Right lobe of liver (tissue), 6 donors: Measurements from ENCODE around the gene IL24. TPM values are rescaled to one million over a fixed set of nuclear protein-coding genes. Genes with fewer than 3 reads are reported as not detected.

Source experiments
- ATAC-seq, 4 donors: fragments of 200-7000 bp; cut with Tn5 transposase; one replicate each; pipeline ENCODE4 v1.9.1; 2020; ENCODE audit warnings: mild to moderate bottlenecking in 4 of 4, moderate library complexity in 4 of 4
- DNase-seq, 3 donors: peaks; one replicate each; pipeline ENCODE4 v3.0.0-alpha.2; 2020
- H3K27ac ChIP-seq, 3 donors: fragments of 200-600 bp; one replicate each; pipeline ENCODE4 v1.8.0; 2022
- H3K27me3 ChIP-seq, 2 donors: fragments of 200-600 bp; one replicate each; pipeline ENCODE4 v1.8.0; 2022
- H3K36me3 ChIP-seq, 4 donors: fragments of 200-600 bp; sonication (generic) in 1 of 4; one replicate each; pipeline versions ENCODE4 v1.5.1 to v1.8.0; 2017 to 2022; ENCODE audit warnings: control low read depth in 1 of 4
- H3K4me1 ChIP-seq, 4 donors: fragments of 200-600 bp; sonication (generic) in 1 of 4; one replicate each; pipeline versions ENCODE4 v1.5.1 to v1.8.0; 2017 to 2022; ENCODE audit warnings: control low read depth in 1 of 4
- H3K4me3 ChIP-seq, 3 donors: fragments of 200-600 bp; one replicate each; pipeline ENCODE4 v1.8.0; 2022
- H3K9me3 ChIP-seq, 4 donors: fragments of 200-600 bp; sonication (generic) in 1 of 4; one replicate each; pipeline versions ENCODE4 v1.5.1 to v1.8.0; 2017 to 2022; ENCODE audit warnings: control low read depth in 1 of 4
- POLR2A ChIP-seq: fragments of 450-650 bp; IDR thresholded peaks from one replicate; pipeline ENCODE4 v1.6.1; 2017; ENCODE audit warnings: antibody characterized with exemption, mild to moderate bottlenecking
- WGBS: methylation state at CpG from one replicate; pipeline ENCODE4 v1.1.6; 2018; ENCODE audit warnings: low coverage, low lambda C conversion rate; ENCODE audit not compliant: insufficient coverage; ENCODE audit errors: missing lambda C conversion rate; 5-methylcytosine and 5-hydroxymethylcytosine counted together
- intact Hi-C, 2 donors: fragments of 100-400 bp; cut with DNase I; formaldehyde crosslinking; loops; one replicate each; pipeline versions ENCODE4 v1.11.2 to v1.14.1; 2022
- total RNA-seq, 6 experiments: library from RNA; depleted of rRNA in 2 of 6; stranded (reverse); fragments of >200 nt in 2 of 6; fragmentation: NEBNext Ultra II Directional in 3 of 6; extraction: Animal tissue kit (Norgen Biotek cat#: 25700) in 3 of 6; gene quantifications; one replicate each; pipeline versions ENCODE4 v1.1.0 to v1.2.4, GENCODE V29; 2016 to 2023
- TF ChIP-seq, protein P1 (sequence below), 4 donors: fragments of 200-600 bp in 3 of 4; fragments of 450-650 bp in 1 of 4; IDR thresholded peaks; one replicate each; pipeline versions ENCODE4 v1.5.1 to v1.8.0; 2016 to 2022; ENCODE audit warnings: antibody characterized with exemption in 4 of 4, mild to moderate bottlenecking in 2 of 4
- donor health status: DM: no; HTN: yes; CAD: no.
- donor health status: DM: no; HTN: no; CAD: no.
- donor health status: DM: no; HTN: no; CAD: no.
- donor health status: DM: no; HTN: yes; CAD: no.
- donor health status: DM: no; HTN: yes; CAD: no.

The IL24 gene
- total RNA-seq, 6 experiments from 2014 or later: not detected

DNA sequence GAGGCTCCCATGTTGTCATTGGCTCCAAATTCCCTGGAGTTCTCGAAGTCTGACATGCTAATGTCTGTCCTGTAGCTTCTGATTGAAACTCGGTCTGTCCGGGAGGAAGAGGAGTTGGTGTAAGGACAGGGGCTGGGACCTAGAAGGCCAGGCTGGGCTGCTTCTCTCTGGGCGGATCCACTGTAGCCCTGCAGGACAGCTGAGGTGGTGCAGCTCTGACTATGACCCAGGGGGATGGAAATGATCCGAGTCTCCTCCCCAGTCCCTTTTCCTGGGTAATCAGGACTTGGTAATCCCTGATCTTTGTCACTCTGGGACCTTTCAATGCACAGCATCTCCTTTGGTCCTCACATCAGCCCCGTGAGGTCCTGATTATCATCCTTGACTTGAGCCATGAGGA, 34.5 kb downstream of the IL24 start:
- intact Hi-C loops: no loop called here
- H3K9me3 ChIP-seq: no peaks in the 10 kb centered on the region
- DNase-seq (no peak), ATAC-seq (no peak)
- no peak overlapping the region for H3K4me3 ChIP-seq
- WGBS: 80% methylated on average over 1 of the region's 6 CpGs
- no peak for TF ChIP-seq POLR2A
- TF ChIP-seq, protein P1, sequence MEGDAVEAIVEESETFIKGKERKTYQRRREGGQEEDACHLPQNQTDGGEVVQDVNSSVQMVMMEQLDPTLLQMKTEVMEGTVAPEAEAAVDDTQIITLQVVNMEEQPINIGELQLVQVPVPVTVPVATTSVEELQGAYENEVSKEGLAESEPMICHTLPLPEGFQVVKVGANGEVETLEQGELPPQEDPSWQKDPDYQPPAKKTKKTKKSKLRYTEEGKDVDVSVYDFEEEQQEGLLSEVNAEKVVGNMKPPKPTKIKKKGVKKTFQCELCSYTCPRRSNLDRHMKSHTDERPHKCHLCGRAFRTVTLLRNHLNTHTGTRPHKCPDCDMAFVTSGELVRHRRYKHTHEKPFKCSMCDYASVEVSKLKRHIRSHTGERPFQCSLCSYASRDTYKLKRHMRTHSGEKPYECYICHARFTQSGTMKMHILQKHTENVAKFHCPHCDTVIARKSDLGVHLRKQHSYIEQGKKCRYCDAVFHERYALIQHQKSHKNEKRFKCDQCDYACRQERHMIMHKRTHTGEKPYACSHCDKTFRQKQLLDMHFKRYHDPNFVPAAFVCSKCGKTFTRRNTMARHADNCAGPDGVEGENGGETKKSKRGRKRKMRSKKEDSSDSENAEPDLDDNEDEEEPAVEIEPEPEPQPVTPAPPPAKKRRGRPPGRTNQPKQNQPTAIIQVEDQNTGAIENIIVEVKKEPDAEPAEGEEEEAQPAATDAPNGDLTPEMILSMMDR (IDR thresholded peaks at IDR 0.05): no peak
- H3K27ac ChIP-seq: no peak overlapping the region
- peaks cover 0 to under 1% (median 0%) of the 10 kb centered on the region in 4 donors for H3K4me1 ChIP-seq
- H3K36me3 ChIP-seq: no peaks in the 10 kb centered on the region
- H3K27me3 ChIP-seq: no peaks in the 10 kb centered on the region

DNA sequence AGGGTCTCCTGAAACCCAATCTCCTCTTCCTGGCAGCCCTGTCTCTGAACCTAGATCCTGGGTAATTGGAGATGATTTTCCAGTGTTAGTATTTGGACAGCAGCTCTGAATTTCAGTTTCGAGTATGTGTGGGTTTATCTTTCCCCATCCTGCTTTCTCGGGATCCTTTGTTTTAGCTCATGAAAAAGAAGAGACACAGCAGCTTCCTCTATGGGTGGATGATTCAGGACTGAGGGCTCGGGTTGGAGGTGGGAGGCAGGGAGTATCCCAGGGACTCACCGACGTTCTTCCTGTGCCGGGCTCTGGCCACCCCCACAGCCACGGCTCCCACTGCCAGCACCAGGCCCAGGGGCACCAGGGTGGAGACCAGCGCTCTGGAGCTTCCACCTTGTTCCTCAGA, 34.9 kb downstream of the IL24 start:
- TF ChIP-seq, protein P1 (IDR thresholded peaks at IDR 0.05): no peak
- no peak for TF ChIP-seq POLR2A
- DNase-seq (no peak), ATAC-seq (no peak)
- no peaks in the 10 kb centered on the region for H3K36me3 ChIP-seq
- no peak overlapping the region for H3K27ac ChIP-seq
- H3K9me3 ChIP-seq: no peaks in the 10 kb centered on the region
- H3K4me1 ChIP-seq: no peaks in the 10 kb centered on the region
- intact Hi-C loops: no loop called here
- H3K4me3 ChIP-seq: no peak overlapping the region
- 32% methylated on average over 7 of the region's 8 CpGs for WGBS
- no peaks in the 10 kb centered on the region for H3K27me3 ChIP-seq

- DNase-seq (no peak), ATAC-seq (peak; percentile 39 to 56 (median 42))
- Histone ChIP-seq H3K9me3 (no peaks in the 10 kb centered on the region), H3K27ac (no peak overlapping the region), H3K4me3 (no peak overlapping the region), H3K4me1 (no peaks in the 10 kb centered on the region), H3K36me3 (no peaks in the 10 kb centered on the region), H3K27me3 (no peaks in the 10 kb centered on the region)
- no peak for TF ChIP-seq POLR2A
- TF ChIP-seq, protein P1 (IDR thresholded peaks at IDR 0.05): peak; percentile 30 to 63 (median 54)
- 82% methylated on average over 5 of the region's 8 CpGs for WGBS
- intact Hi-C loops: no loop called here
Measured at GRCh38 chr1:206933333-206933945, 36.2 kb downstream of the IL24 start.

DNA sequence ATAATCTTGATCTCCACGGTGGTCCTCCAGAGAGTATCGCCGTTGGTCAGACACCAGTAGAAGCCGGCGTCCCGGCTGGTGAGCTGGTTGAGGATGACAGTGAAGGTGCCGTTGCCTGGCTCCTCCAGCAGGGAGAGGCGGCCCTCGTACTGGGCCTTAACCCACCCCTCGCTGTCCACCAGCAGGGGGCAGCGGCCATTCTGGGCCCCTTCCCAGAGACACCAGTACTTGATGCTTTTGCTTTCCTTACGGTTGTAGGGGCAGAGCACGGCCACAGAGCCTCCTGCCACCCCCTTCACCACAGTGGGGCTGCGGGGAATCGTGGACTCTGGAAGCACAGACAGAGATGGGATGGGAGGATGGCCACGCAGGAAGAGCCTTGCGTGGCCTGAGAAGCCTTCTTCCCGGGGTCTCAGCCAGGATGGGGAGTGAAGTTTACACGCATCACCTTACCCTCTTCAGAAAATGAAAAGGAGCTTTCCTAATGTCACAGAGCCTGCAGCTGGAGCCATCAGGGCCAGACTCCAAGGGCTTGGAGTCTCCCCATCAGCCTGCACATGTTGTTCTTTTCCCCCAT, 38.3 kb downstream of the IL24 start:
- intact Hi-C loops: loop anchor here (5.0 kb wide), 2 partner anchors 37 to 42 kb away; partner anchors contain the start of gene FCAMR (in 1 of the 2)
- Histone ChIP-seq H3K4me3 (no peak overlapping the region), H3K36me3 (peaks cover 0 to 5% (median 0%) of the 10 kb centered on the region in 4 donors), H3K4me1 (no peaks in the 10 kb centered on the region), H3K9me3 (no peaks in the 10 kb centered on the region), H3K27ac (no peak overlapping the region), H3K27me3 (no peaks in the 10 kb centered on the region)
- TF ChIP-seq POLR2A: no peak
- TF ChIP-seq, protein P1 (IDR thresholded peaks at IDR 0.05): peak; percentile 83 to 98 (median 92)
- 43% methylated on average over 8 of the region's 19 CpGs for whole genome bisulfite sequencing
- DNase-seq: peak; percentile 81 to 84 (median 82)
- ATAC-seq: peak; percentile 95 to 98 (median 96)
